Ramos (cell line): ENCODE results near the gene PRSS27.
"Not testable (repeated sequence)": the region's sequence is repeated elsewhere in the genome, so short reads cannot be mapped to it uniquely, and the experiment has no call there.

Source experiments
- in situ Hi-C: fragments of 300-500 bp; cut with MboI; formaldehyde crosslinking; loops from one replicate; pipeline ENCODE4 v1.14.3; 2022; ENCODE audit warnings: low sequenced_read_pairs; ENCODE audit not compliant: unreplicated experiment

PRSS27 gene

DNA sequence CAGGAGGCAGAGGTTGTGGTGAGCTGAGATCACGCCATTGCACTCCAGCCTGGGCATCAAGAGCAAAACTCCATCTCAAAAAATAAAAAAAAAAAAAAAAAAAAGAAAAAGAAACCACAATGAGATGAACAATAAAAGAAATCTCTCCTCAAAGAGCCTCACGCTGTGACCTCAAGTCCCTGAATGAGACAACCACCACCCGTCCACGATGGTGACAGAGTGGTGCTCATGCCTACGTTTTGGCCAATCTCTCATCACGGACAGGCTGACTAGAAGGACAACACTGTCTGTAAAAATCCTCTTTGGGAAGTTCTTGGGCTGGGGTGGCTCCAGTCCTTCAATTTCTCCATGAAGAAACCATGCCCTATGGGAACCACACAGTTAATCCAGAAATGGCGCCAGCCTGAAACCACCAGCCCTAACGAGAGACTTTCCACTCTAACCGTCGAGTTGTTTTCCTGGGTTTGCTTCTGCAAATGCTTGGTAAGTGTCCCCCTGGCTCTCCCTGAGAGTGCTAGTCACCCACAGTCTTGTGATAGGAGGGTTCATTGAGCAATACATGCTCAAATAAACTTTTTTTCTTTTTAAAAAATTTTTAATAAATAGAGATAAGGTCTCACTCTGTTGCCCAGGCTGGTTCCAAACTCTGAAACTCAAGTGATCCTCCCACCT lies 15.0 kb upstream of the PRSS27 start:
- in situ Hi-C loops: no loop called here

DNA sequence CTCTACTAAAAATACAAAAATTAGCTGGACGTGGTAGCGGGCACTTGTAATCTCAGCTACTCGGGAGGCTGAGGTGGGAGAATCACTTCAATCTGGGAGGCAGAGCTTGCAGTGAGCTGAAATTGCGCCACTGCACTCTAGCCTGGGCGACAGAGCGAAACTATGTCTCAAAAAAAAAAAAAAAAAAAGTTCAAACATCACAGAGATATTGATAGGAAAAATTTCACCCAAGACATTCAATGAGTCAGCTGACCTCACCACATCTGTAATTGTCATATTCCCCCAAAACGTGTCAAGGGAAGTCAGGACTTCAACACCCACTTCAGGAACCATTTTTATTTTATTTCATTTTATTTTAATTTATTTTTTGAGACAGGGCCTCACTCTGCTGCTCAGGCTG lies 8.0 kb upstream of the PRSS27 start:
- in situ Hi-C loops: no loop called here

DNA sequence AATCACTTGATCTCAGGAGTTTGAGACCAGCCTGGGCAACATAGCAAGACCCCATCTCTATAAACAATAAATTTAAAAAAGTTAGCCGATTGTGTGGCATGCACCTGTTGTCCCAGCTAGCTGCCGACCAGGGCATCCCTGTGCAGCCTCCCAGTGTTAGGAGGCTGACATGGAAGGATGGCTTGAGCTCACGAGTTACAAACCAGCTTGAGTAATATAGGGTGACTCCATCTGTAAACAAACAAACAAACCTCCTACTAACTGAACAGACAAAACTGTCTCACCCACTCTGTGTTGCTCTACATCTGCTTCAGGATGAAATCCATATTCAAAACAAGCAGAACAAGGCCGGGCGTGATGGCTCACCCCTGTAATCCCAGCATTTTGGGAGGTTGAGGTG lies 6.9 kb upstream of the PRSS27 start:
- in situ Hi-C loops: no loop called here

GRCh38 chr16:2724816-2725348 lies 4.9 kb upstream of the PRSS27 start:
- in situ Hi-C loops: no loop called here

DNA sequence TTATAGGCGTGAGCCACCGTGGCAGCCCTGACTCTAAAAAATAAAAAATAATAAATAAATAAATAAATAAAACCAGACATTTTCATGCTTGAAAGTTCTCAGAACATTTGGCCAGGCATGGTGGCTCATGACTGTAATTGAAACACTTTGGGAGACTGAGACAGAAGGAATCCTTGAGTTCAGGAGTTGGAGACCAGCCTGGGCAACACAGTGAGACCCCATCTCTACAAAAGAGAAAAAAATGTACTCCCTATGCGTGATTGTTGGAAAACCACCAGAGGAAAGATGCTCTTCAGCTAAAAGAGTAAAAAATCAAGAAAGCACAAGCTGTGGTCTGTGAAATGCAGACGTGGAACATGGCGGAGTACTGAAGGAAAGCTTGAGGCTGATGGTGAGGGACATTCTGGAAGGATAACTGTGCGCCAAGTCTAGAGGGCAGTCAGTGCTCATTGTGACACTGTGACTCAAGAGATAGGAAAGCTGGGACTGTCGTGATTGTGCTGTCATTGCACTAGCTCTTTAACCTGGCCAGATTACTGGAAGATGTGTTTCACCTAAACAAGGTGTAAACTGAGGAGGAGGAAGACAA lies 4.2 kb upstream of the PRSS27 start:
- in situ Hi-C loops: no loop called here

- in situ Hi-C loops: not testable (repeated sequence)
These were observed 1.7 kb upstream of the PRSS27 start for GRCh38 chr16:2721634-2722173.

DNA sequence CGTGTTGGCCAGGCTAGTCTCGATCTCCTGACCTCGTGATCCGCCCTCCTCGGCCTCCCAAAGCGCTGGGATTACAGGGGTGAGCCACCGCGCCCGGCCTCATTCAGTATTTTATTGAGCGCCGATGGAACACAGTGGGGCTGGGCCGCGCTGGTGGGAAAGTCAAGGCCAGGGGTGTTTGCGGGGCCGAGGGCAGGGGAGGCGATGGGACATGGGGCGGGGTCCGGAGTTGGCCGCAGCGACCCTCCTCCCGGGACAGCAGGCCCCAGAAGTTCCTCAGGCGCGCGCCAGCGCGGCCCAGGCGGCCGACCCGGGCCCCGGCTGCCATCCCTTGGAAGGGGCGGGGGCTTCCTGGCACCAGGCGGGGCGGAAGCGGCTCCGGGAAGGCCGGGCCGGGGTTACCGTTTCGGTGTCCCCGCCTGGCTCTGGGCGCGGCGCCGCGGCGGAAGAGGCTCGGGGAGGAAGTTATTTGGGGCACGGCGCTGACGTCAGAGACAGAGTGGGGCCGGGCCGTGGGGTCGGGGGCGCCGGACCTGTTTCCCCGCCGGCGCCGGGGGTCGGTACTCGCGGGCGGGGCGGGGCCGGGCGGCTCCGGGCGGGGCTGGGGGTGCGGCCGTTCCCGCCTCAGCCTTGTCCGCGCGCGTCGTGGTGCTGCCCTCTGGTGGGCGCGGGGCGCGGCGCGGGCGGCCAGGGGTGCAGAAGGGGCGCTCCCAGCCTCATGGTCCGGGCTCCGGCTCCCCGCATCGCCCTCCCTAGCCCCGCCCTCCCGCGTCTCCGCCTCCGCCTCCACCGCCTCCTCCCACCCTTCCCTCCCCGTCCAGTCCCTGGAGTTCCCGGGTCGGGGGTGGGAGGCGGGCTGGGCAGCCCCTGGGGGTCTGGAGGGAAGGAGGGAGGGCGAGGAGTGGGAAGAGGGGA lies 952 bp upstream of the PRSS27 start:
- in situ Hi-C loops: no loop called here

- in situ Hi-C loops: no loop called here
These were observed 528 bp downstream of the PRSS27 start for GRCh38 chr16:2719328-2720063.

GRCh38 chr16:2717383-2718263 lies 2.4 kb downstream of the PRSS27 start:
- in situ Hi-C loops: no loop called here

- in situ Hi-C loops: no loop called here
These were observed 3.1 kb downstream of the PRSS27 start for GRCh38 chr16:2716948-2717347.

- in situ Hi-C loops: no loop called here
These were observed 3.8 kb downstream of the PRSS27 start for GRCh38 chr16:2715966-2716885.

GRCh38 chr16:2715519-2715918 lies 4.5 kb downstream of the PRSS27 start:
- in situ Hi-C loops: no loop called here

DNA sequence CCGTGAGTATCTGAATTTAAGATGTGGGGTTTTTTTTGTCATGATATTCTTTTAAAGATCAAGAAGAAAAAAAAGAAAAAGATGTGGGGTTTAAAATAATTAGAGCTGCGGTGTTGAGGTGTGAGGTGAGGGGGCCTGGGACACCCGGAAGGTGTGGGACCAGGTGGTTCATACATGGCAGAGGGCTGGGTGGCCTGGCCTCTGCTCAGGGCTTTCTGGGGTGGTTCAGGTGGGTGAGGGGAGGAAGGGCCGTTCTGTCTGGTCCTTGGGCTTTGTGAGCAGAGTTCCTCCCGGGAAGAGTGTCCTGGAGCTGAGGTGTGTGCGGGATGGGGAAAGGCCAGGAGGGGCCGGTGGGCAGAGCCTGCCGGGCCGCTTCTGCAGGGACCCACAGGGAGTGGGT lies 5.0 kb downstream of the PRSS27 start:
- in situ Hi-C loops: no loop called here

- in situ Hi-C loops: no loop called here
These were observed 5.8 kb downstream of the PRSS27 start for GRCh38 chr16:2713985-2714774.

- in situ Hi-C loops: no loop called here
These were observed 6.5 kb downstream of the PRSS27 start for GRCh38 chr16:2713523-2713922.

DNA sequence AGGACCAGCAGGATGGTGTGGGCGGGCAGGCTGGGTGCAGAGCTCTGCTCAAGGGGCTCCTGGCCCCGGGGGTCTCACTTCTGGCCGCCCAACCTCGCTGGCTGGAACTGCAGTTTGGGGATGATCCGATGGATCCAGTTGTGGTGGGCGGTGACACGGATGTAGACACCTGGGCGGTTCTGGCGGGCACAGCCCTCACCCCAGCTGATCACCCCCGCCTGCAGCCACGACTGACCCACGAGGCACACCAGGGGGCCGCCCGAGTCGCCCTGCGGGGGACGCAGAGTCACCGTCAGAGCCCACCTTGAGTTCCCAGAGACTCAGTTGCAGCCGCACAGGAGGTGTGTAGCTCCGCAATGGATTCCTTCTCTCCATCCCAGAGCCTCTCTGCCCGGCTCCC lies 7.5 kb downstream of the PRSS27 start:
- in situ Hi-C loops: no loop called here

DNA sequence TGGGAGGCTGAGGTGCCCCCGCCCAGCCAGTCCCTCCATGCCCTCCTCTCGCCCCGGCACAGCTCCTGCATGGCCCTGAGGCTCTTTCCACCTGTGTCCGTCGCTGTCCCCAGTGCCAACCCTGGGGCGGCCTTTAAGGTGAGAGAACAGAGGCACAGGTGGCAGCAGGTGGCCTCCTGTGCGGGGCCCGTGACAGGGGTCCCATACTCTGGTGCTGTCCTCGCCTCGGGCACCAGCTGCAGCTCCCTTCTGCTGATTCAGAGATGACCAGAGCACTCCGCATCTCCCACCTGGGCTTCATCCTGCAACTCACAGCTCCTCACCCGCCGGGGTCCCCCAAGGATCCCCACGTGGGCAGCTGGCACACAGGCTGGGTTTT lies 8.0 kb downstream of the PRSS27 start:
- in situ Hi-C loops: no loop called here
